ENCODE results near the gene GPC1. TPM values are rescaled to one million over a fixed set of nuclear protein-coding genes. Genes with fewer than 3 reads are reported as not detected.

GPC1 gene
- total RNA-seq, 1 donor: 54.3 TPM

DNA sequence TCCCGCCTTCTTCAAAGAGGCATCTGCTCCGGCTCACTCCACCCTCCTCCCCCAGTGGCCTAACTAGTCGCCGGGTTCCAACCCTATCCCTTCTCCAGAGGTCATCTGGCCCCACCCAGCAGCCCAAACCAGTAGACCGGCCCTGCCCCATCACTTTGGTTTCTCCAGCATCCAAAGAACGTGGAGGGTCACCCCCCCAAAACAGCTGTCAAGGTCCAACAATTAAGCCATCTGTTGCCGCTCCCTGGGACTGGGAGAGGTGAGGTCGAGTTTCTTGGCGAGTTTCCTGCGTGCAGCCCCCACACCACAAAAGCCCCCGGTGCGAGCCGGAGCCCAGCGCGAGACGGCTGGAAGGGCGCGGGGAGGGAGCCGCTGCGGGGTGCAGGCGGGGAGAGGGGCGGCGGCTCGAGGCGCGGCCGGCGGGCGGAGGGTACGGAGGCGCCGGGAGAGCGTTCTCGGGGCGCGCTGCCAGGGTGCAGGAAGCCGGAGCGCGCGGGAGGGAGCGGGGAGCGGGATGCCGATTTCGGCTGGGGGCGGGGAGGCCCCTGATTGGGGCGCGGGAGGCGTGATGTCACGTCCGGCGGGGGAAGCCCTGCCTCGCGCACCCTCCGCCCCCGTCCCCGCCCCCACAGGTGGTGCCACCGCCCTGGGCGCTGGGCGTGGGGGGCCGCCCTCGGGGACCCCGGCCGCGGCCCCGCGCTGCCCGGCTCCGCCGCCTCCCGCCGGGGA, 571 bp upstream of the GPC1 start:
- peak overlapping the region; percentile 85 for H3K27ac ChIP-seq (ENCODE audit: low read depth, low read length)
- peak overlapping the region; percentile 68 for H2AFZ ChIP-seq (ENCODE audit: low read length)
- DNase-seq (ENCODE audit: insufficient read length, low spot score, missing footprints): peak; percentile 100

DNA sequence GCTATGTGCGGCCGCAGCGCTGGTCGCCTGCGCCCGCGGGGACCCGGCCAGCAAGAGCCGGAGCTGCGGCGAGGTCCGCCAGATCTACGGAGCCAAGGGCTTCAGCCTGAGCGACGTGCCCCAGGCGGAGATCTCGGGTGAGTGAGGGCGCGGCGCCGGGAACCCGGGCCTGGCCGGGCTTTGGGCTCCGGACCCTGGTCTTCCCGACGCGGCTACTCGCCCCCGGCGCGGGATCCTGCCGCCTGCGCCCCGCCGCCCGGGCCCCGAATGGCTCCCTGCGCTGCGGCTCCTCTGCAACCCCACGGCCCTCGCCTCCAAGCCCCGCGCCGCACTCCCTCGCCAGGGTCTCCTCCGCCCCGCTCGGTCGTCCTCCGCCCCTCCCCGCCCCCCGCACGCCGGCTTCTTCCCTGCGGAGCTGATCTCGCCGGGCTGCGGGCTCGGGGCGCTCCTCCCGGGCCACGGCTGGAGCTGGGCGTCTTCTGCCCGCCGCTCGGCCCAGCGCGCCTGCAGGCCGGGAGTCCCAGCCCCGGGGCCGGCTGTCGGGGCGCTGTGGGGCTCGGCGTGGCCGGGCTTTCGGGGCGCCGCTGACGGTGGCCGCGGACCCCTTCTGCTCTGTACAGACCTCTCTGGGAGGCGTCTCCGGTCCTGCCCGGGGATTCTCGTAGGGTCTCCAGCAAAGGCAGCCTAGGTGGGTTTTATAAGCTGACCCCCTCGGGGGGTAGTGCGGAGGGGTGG, 652 bp downstream of the GPC1 start:
- Histone ChIP-seq H3K4me2 (ENCODE audit: insufficient read depth, low read length) (peak overlapping the region; percentile 85), H3K27ac (ENCODE audit: low read depth, low read length) (peak overlapping the region; percentile 51), H4K20me1 (ENCODE audit: insufficient read depth, low read length) (peaks cover 35% of the 10 kb centered on the region), H2AFZ (ENCODE audit: low read length) (no peak overlapping the region), H3K79me2 (ENCODE audit: insufficient read depth, low read length) (peaks cover 43% of the 10 kb centered on the region), H3K4me3 (ENCODE audit: insufficient read depth, low read length) (peak overlapping the region; percentile 75), H3K4me1 (ENCODE audit: insufficient read depth, low read length) (peaks cover 26% of the 10 kb centered on the region), H3K9me3 (ENCODE audit: low read depth, low read length) (no peaks in the 10 kb centered on the region), H3K36me3 (ENCODE audit: insufficient read depth, low read length) (no peaks in the 10 kb centered on the region), H3K27me3 (ENCODE audit: insufficient read depth, low read length) (no peaks in the 10 kb centered on the region)
- peak; percentile 95 for DNase-seq (ENCODE audit: insufficient read length, low spot score, missing footprints)
- TF ChIP-seq, protein P1, sequence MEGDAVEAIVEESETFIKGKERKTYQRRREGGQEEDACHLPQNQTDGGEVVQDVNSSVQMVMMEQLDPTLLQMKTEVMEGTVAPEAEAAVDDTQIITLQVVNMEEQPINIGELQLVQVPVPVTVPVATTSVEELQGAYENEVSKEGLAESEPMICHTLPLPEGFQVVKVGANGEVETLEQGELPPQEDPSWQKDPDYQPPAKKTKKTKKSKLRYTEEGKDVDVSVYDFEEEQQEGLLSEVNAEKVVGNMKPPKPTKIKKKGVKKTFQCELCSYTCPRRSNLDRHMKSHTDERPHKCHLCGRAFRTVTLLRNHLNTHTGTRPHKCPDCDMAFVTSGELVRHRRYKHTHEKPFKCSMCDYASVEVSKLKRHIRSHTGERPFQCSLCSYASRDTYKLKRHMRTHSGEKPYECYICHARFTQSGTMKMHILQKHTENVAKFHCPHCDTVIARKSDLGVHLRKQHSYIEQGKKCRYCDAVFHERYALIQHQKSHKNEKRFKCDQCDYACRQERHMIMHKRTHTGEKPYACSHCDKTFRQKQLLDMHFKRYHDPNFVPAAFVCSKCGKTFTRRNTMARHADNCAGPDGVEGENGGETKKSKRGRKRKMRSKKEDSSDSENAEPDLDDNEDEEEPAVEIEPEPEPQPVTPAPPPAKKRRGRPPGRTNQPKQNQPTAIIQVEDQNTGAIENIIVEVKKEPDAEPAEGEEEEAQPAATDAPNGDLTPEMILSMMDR (IDR thresholded peaks at IDR 0.05; ENCODE audit: extremely low read depth, low read depth, low read length): no peak

More for the DNA sequence above, 571 bp upstream of the GPC1 start:
- peak overlapping the region; percentile 86 for H3K4me2 ChIP-seq (ENCODE audit: insufficient read depth, low read length)
- H3K27me3 ChIP-seq (ENCODE audit: insufficient read depth, low read length): no peaks in the 10 kb centered on the region
- peaks cover 35% of the 10 kb centered on the region for H3K79me2 ChIP-seq (ENCODE audit: insufficient read depth, low read length)
- H3K4me3 ChIP-seq (ENCODE audit: insufficient read depth, low read length): peak overlapping the region; percentile 78
- no peaks in the 10 kb centered on the region for H3K9me3 ChIP-seq (ENCODE audit: low read depth, low read length)
- peaks cover 30% of the 10 kb centered on the region for H4K20me1 ChIP-seq (ENCODE audit: insufficient read depth, low read length)
- no peaks in the 10 kb centered on the region for H3K36me3 ChIP-seq (ENCODE audit: insufficient read depth, low read length)
- TF ChIP-seq, protein P1 (IDR thresholded peaks at IDR 0.05; ENCODE audit: extremely low read depth, low read depth, low read length): no peak
- peaks cover 26% of the 10 kb centered on the region for H3K4me1 ChIP-seq (ENCODE audit: insufficient read depth, low read length)

DNA sequence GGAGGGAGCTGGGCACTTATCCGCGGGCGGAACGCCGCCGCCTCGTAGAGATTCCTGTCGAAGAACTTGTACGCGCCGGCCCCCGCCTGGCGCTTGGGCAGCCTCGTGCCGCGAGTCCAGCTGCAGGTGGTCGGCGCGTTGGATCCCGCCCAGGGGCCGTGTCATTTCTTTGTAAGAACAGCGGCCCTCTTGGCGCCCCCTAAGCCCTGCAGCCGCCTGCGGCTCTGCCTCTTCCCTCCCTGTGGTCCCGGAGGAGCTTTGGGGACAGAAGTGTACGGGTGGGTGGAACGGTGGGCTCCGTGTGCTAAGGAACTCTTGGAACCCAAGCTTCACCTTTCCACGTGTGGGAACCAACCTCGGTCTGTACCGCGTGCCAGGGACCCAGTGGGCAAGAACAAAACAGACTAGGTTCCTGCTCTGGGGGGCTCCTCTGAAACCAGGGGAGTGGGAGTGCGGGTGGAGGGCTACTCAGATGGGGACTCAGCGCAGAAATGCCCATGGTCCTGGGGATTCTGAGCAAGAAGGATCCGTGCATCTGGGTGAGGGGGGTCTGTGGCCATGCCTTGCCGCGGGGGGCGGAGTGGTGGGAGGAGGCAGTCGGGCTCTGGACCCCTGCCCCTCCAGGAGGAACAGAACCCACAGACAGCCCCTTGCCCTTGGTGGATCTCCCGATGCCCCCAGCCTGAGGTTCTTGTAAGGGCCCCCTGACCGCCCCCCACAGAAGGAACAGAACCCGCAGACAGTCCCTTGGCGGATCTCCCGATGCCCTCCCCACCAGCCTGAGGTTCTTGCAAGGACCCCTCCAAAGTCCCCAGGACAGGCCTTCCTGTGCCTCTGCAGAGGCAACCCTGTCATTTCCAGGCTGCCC, 1.5 kb downstream of the GPC1 start:
- H3K4me2 ChIP-seq (ENCODE audit: insufficient read depth, low read length): peak overlapping the region; percentile 85
- peaks cover 26% of the 10 kb centered on the region for H3K4me1 ChIP-seq (ENCODE audit: insufficient read depth, low read length)
- H3K27me3 ChIP-seq (ENCODE audit: insufficient read depth, low read length): no peaks in the 10 kb centered on the region
- no peaks in the 10 kb centered on the region for H3K9me3 ChIP-seq (ENCODE audit: low read depth, low read length)
- peak; percentile 92 for DNase-seq (ENCODE audit: insufficient read length, low spot score, missing footprints)
- TF ChIP-seq, protein P1 (IDR thresholded peaks at IDR 0.05; ENCODE audit: extremely low read depth, low read depth, low read length): no peak
- no peak overlapping the region for H2AFZ ChIP-seq (ENCODE audit: low read length)
- peak overlapping the region; percentile 75 for H3K4me3 ChIP-seq (ENCODE audit: insufficient read depth, low read length)
- no peak overlapping the region for H3K27ac ChIP-seq (ENCODE audit: low read depth, low read length)
- peaks cover 48% of the 10 kb centered on the region for H3K79me2 ChIP-seq (ENCODE audit: insufficient read depth, low read length)
- peaks cover 35% of the 10 kb centered on the region for H4K20me1 ChIP-seq (ENCODE audit: insufficient read depth, low read length)
- no peaks in the 10 kb centered on the region for H3K36me3 ChIP-seq (ENCODE audit: insufficient read depth, low read length)
